SU-DHL-6 (cell line): Measurements from ENCODE around the gene ADPRHL1.
"Not testable (repeated sequence)": the region's sequence is repeated elsewhere in the genome, so short reads cannot be mapped to it uniquely, and the experiment has no call there.

ENCODE experiments used
- H2AFZ ChIP-seq: fragments of 200-600 bp; sonication (generic); 2 replicates; pipeline ENCODE4 v1.6.1; 2014; ENCODE audit warnings: low read depth, mild to moderate bottlenecking, moderate library complexity, mixed read lengths, antibody characterized with exemption, low read length; ENCODE audit not compliant: severe bottlenecking
- H3F3A ChIP-seq: fragments of 200-600 bp; shearing (Covaris generic); 2 replicates; pipeline ENCODE4 v1.6.0; 2016; ENCODE audit warnings: antibody characterized with exemption, mild to moderate bottlenecking; ENCODE audit not compliant: insufficient read depth
- H3K27ac ChIP-seq: fragments of 200-600 bp; sonication (generic); 2 replicates; pipeline ENCODE4 v1.5.1; 2016; ENCODE audit warnings: low read depth, mild to moderate bottlenecking, low read length, moderate library complexity, mixed read lengths
- H3K27me3 ChIP-seq: fragments of 200-600 bp; sonication (generic), shearing (Covaris generic); 2 replicates; pipeline ENCODE4 v1.6.0; 2014; ENCODE audit warnings: mild to moderate bottlenecking, low read length
- H3K36me3 ChIP-seq: fragments of 200-600 bp; sonication (generic); 2 replicates; pipeline ENCODE4 v1.6.1; 2014; ENCODE audit warnings: mild to moderate bottlenecking, low read length, mixed read lengths
- H3K4me2 ChIP-seq: fragments of 300-600, 200-600 bp; shearing (Covaris generic), sonication (generic); 2 replicates; pipeline ENCODE4 v1.6.0; 2014; ENCODE audit warnings: low read length, low read depth, mild to moderate bottlenecking; ENCODE audit not compliant: poor library complexity, severe bottlenecking
- H3K4me3 ChIP-seq: fragments of 200-600 bp; sonication (generic); 2 replicates; pipeline ENCODE4 v1.5.1; 2014; ENCODE audit warnings: antibody characterized with exemption, low read length, mild to moderate bottlenecking, mixed read lengths; ENCODE audit not compliant: insufficient read depth, poor library complexity, severe bottlenecking
- H3K79me2 ChIP-seq: fragments of 200-600 bp; sonication (generic); 2 replicates; pipeline ENCODE4 v1.6.1; 2014; ENCODE audit warnings: mild to moderate bottlenecking, low read length, moderate library complexity; ENCODE audit not compliant: insufficient read depth
- H3K9ac ChIP-seq: fragments of 200-600 bp; sonication (generic); 2 replicates; pipeline ENCODE4 v1.7.0; 2014; ENCODE audit warnings: mild to moderate bottlenecking, low read length
- H3K9me2 ChIP-seq: fragments of 200-600 bp; sonication (generic); replicated peaks from 2 replicates; pipeline ENCODE4 v1.6.1; 2014; ENCODE audit warnings: low read length; ENCODE audit not compliant: insufficient read depth
- H3K9me3 ChIP-seq: fragments of 200-600 bp; sonication (generic); 2 replicates; pipeline ENCODE4 v1.6.1; 2014; ENCODE audit warnings: low read length, mixed read lengths; ENCODE audit not compliant: insufficient read depth
- H4K20me1 ChIP-seq: fragments of 200-600 bp; sonication (generic); 2 replicates; pipeline ENCODE4 v1.6.1; 2014; ENCODE audit warnings: low read depth, mild to moderate bottlenecking, antibody characterized with exemption, low read length, moderate library complexity, mixed read lengths
- CTCF ChIP-seq: fragments of 200-600 bp; sonication (generic); IDR thresholded peaks from one replicate; pipeline ENCODE4 v1.5.1; 2017; ENCODE audit warnings: antibody characterized with exemption, mild to moderate bottlenecking, low read length, moderate library complexity; ENCODE audit not compliant: insufficient read depth, poor library complexity, severe bottlenecking
- EZH2phosphoT487 ChIP-seq: fragments of 200-600 bp; sonication (generic), shearing (Covaris generic); conservative IDR thresholded peaks from 2 replicates; pipeline ENCODE4 v1.6.1; 2018; ENCODE audit warnings: mild to moderate bottlenecking, antibody characterized with exemption, low read length, moderate library complexity, mixed read lengths

The ADPRHL1 gene

GRCh38 chr13:113371061-113371460 lies 82.2 kb downstream of the ADPRHL1 start:
- TF ChIP-seq EZH2phosphoT487 (no peak), CTCF (no peak)

GRCh38 chr13:113369881-113370280 lies 83.4 kb downstream of the ADPRHL1 start:
- H3K9ac ChIP-seq, result no peak overlapping the region
- H3K36me3 ChIP-seq, result no peaks in the 10 kb centered on the region
- H3K27me3 ChIP-seq, result no peaks in the 10 kb centered on the region
- no peaks in the 10 kb centered on the region for H3K9me3 ChIP-seq
- no peak overlapping the region for H3K27ac ChIP-seq
- no peak overlapping the region for H2AFZ ChIP-seq
- no peak overlapping the region for H3K4me2 ChIP-seq
- H3K4me3 ChIP-seq, result no peak overlapping the region
- no peak for TF ChIP-seq CTCF
- no peak for TF ChIP-seq EZH2phosphoT487
- H3K9me2 ChIP-seq, result no peaks in the 10 kb centered on the region
- H3K79me2 ChIP-seq, result no peaks in the 10 kb centered on the region
- no peaks in the 10 kb centered on the region for H3F3A ChIP-seq
- no peaks in the 10 kb centered on the region for H4K20me1 ChIP-seq

More at GRCh38 chr13:113371061-113371460, 82.2 kb downstream of the ADPRHL1 start:
- Histone ChIP-seq H3K9me2 (no peaks in the 10 kb centered on the region), H3K9me3 (no peaks in the 10 kb centered on the region), H3K4me3 (no peak overlapping the region), H3K27me3 (no peaks in the 10 kb centered on the region), H3K36me3 (no peaks in the 10 kb centered on the region), H3K4me2 (no peak overlapping the region), H3K9ac (no peak overlapping the region), H2AFZ (no peak overlapping the region), H3K79me2 (no peaks in the 10 kb centered on the region), H4K20me1 (no peaks in the 10 kb centered on the region), H3F3A (no peaks in the 10 kb centered on the region), H3K27ac (no peak overlapping the region)

- H3K9me3 ChIP-seq, result no peaks in the 10 kb centered on the region
- H3K27ac ChIP-seq, result no peak overlapping the region
- no peak overlapping the region for H3K9ac ChIP-seq
- no peak for TF ChIP-seq CTCF
- TF ChIP-seq EZH2phosphoT487, result no peak
- H3K4me3 ChIP-seq, result no peak overlapping the region
- H3K27me3 ChIP-seq, result no peaks in the 10 kb centered on the region
- H3F3A ChIP-seq, result no peaks in the 10 kb centered on the region
- no peaks in the 10 kb centered on the region for H3K36me3 ChIP-seq
- H3K9me2 ChIP-seq, result no peaks in the 10 kb centered on the region
- no peak overlapping the region for H2AFZ ChIP-seq
- no peaks in the 10 kb centered on the region for H3K79me2 ChIP-seq
- H4K20me1 ChIP-seq, result no peaks in the 10 kb centered on the region
- H3K4me2 ChIP-seq, result no peak overlapping the region
These were observed 84.1 kb downstream of the ADPRHL1 start for GRCh38 chr13:113369189-113369588.

- H3K9me3 ChIP-seq, H3K9ac ChIP-seq, H2AFZ ChIP-seq, H3K36me3 ChIP-seq, H3K27ac ChIP-seq, H3K4me2 ChIP-seq, H3K79me2 ChIP-seq, H3K9me2 ChIP-seq, H3F3A ChIP-seq, H3K4me3 ChIP-seq, H4K20me1 ChIP-seq, H3K27me3 ChIP-seq: not testable (repeated sequence)
These were observed 84.9 kb downstream of the ADPRHL1 start for GRCh38 chr13:113368353-113368752.
